Duodenal mucosa (tissue), 2 donors: Measurements from ENCODE around the gene CCDC77.

Experiments
- H3K27ac ChIP-seq: one replicate; pipeline ENCODE4 v1.7.0; 2013; ENCODE audit warnings: low read depth, low read length
- H3K27me3 ChIP-seq, 2 donors: one replicate each; pipeline ENCODE4 v1.7.0; 2013; ENCODE audit warnings: low read length in 2 of 2, control low read depth in 1 of 2; ENCODE audit not compliant: insufficient read depth in 2 of 2, control insufficient read depth in 1 of 2
- H3K36me3 ChIP-seq, 2 donors: one replicate each; pipeline ENCODE4 v1.7.0; 2013; ENCODE audit warnings: low read length in 2 of 2, control low read depth in 1 of 2; ENCODE audit not compliant: insufficient read depth in 2 of 2, control insufficient read depth in 1 of 2
- H3K4me1 ChIP-seq, 2 donors: one replicate each; pipeline ENCODE4 v1.7.0; 2013; ENCODE audit warnings: low read length in 2 of 2, control low read depth in 1 of 2; ENCODE audit not compliant: insufficient read depth in 2 of 2, control insufficient read depth in 1 of 2
- H3K4me3 ChIP-seq, 2 donors: one replicate each; pipeline ENCODE4 v1.7.0; 2013; ENCODE audit warnings: low read length in 2 of 2, low read depth in 1 of 2
- H3K9ac ChIP-seq, 2 donors: one replicate each; pipeline ENCODE4 v1.7.0; 2013; ENCODE audit warnings: low read length in 2 of 2, low read depth in 1 of 2
- H3K9me3 ChIP-seq, 2 donors: one replicate each; pipeline ENCODE4 v1.7.0; 2013; ENCODE audit warnings: low read length in 2 of 2, control low read depth in 1 of 2; ENCODE audit not compliant: control insufficient read depth in 1 of 2

CCDC77 gene

GRCh38 chr12:462936-463705 lies 61.7 kb downstream of the CCDC77 start:
- no peak overlapping the region for H3K4me3 ChIP-seq
- peaks cover 5 to 30% of the 10 kb centered on the region in 2 donors for H3K27me3 ChIP-seq
- H3K9me3 ChIP-seq = no peaks in the 10 kb centered on the region
- H3K36me3 ChIP-seq = no peaks in the 10 kb centered on the region
- no peak overlapping the region for H3K27ac ChIP-seq
- no peak overlapping the region for H3K9ac ChIP-seq
- peaks cover 10 to 17% of the 10 kb centered on the region in 2 donors for H3K4me1 ChIP-seq

GRCh38 chr12:464484-465267 lies 63.2 kb downstream of the CCDC77 start:
- peaks cover 3 to 17% of the 10 kb centered on the region in 2 donors for H3K27me3 ChIP-seq
- H3K36me3 ChIP-seq = no peaks in the 10 kb centered on the region
- peaks cover 4 to 10% of the 10 kb centered on the region in 2 donors for H3K4me1 ChIP-seq
- H3K9ac ChIP-seq = no peak overlapping the region
- H3K27ac ChIP-seq = no peak overlapping the region
- no peaks in the 10 kb centered on the region for H3K9me3 ChIP-seq
- H3K4me3 ChIP-seq = no peak overlapping the region

GRCh38 chr12:466039-466438 lies 64.6 kb downstream of the CCDC77 start:
- H3K27ac ChIP-seq = no peak overlapping the region
- no peak overlapping the region for H3K9ac ChIP-seq
- H3K4me3 ChIP-seq = no peak overlapping the region

GRCh38 chr12:466762-467161 lies 65.3 kb downstream of the CCDC77 start:
- H3K27ac ChIP-seq = no peak overlapping the region
- H3K9me3 ChIP-seq = no peaks in the 10 kb centered on the region
- H3K27me3 ChIP-seq = peaks cover 3 to 8% of the 10 kb centered on the region in 2 donors
- H3K4me1 ChIP-seq = peaks cover 0 to 4% of the 10 kb centered on the region in 2 donors
- H3K4me3 ChIP-seq = no peak overlapping the region
- no peak overlapping the region for H3K9ac ChIP-seq
- H3K36me3 ChIP-seq = no peaks in the 10 kb centered on the region

More at GRCh38 chr12:466039-466438, 64.6 kb downstream of the CCDC77 start:
- no peaks in the 10 kb centered on the region for H3K36me3 ChIP-seq
- H3K4me1 ChIP-seq = peaks cover 4 to 7% of the 10 kb centered on the region in 2 donors
- no peaks in the 10 kb centered on the region for H3K9me3 ChIP-seq
- H3K27me3 ChIP-seq = peaks cover 3 to 13% of the 10 kb centered on the region in 2 donors

- no peak overlapping the region for H3K4me3 ChIP-seq
- peaks cover 0 to 4% of the 10 kb centered on the region in 2 donors for H3K4me1 ChIP-seq
- no peaks in the 10 kb centered on the region for H3K9me3 ChIP-seq
- H3K9ac ChIP-seq = no peak overlapping the region
- H3K36me3 ChIP-seq = no peaks in the 10 kb centered on the region
- H3K27me3 ChIP-seq = peaks cover under 1 to 8% of the 10 kb centered on the region in 2 donors
- H3K27ac ChIP-seq = no peak overlapping the region
Observed at GRCh38 chr12:467591-467990, 66.1 kb downstream of the CCDC77 start.

- Histone ChIP-seq H3K4me3 (no peak overlapping the region), H3K9me3 (no peaks in the 10 kb centered on the region), H3K27me3 (peaks cover 0 to 3% of the 10 kb centered on the region in 2 donors), H3K27ac (no peak overlapping the region), H3K9ac (no peak overlapping the region), H3K4me1 (no peaks in the 10 kb centered on the region), H3K36me3 (no peaks in the 10 kb centered on the region)
Observed at GRCh38 chr12:468671-469389, 67.4 kb downstream of the CCDC77 start.

GRCh38 chr12:470133-470532 lies 68.7 kb downstream of the CCDC77 start:
- H3K27ac ChIP-seq = no peak overlapping the region
- no peak overlapping the region for H3K9ac ChIP-seq
- no peaks in the 10 kb centered on the region for H3K9me3 ChIP-seq
- H3K36me3 ChIP-seq = no peaks in the 10 kb centered on the region
- peaks cover 0 to 2% of the 10 kb centered on the region in 2 donors for H3K27me3 ChIP-seq
- H3K4me3 ChIP-seq = no peak overlapping the region
- no peaks in the 10 kb centered on the region for H3K4me1 ChIP-seq

- H3K4me1 ChIP-seq = no peaks in the 10 kb centered on the region
- no peaks in the 10 kb centered on the region for H3K27me3 ChIP-seq
- H3K4me3 ChIP-seq = no peak overlapping the region
- H3K9ac ChIP-seq = no peak overlapping the region
- no peak overlapping the region for H3K27ac ChIP-seq
- H3K9me3 ChIP-seq = no peaks in the 10 kb centered on the region
- no peaks in the 10 kb centered on the region for H3K36me3 ChIP-seq
Observed at GRCh38 chr12:473198-473597, 71.8 kb downstream of the CCDC77 start.

- Histone ChIP-seq H3K9me3 (no peaks in the 10 kb centered on the region), H3K9ac (no peak overlapping the region), H3K27ac (no peak overlapping the region), H3K36me3 (no peaks in the 10 kb centered on the region), H3K4me3 (no peak overlapping the region), H3K27me3 (no peaks in the 10 kb centered on the region), H3K4me1 (no peaks in the 10 kb centered on the region)
Observed at GRCh38 chr12:473863-474577, 72.6 kb downstream of the CCDC77 start.
